Measurements from ENCODE around the gene MAPKAP1.

The MAPKAP1 gene

DNA sequence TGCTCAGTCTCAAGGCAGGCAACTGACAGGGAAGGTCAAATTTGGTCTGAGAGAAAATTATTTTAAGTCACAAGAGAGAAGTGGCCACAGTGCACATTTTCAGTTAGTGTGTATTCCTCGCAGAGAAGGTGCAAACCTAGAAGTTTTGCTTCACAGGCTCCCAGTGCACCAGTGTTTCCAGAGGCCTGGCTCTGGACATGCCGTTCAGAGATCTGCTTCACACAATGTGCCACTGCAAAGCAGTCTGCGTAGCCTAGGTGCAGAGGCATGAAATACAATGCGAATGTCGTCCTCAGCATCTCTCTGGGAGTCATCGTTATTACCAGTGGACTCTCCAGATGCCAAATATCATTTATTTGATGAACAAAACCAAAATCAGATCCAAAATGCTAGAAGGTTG, 147.8 kb downstream of the MAPKAP1 start:
- DNase-seq, result no peak

DNA sequence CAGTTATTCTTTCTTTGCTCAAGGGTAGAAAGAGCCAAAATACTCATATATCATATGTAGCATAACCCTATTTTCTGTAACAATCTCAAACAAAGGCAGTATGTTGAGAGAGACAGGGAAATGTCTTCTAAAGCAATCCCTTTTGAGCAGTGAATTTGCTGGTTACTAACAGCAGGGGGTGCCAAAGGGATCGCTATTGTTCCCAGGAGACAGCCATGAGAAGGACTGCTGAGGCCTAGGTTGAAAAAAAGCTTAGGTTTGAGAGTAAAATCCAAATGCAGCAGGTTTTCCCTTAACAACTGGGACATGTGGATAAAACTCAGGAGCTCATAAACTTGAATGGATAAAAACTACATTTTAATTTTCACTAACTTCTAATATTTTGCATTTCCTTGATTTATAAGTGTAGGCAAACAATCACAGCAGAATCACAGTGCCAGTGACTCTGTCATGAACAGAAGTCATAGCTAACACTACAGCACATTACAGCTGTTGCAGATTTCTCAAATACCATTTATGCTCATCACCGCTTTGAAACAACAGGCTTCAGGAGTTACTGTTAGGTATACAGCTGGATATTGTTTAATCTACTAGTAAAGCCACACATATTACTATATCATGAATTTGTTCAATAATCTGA, 148.4 kb downstream of the MAPKAP1 start:
- peak; percentile 50 for DNase-seq

DNA sequence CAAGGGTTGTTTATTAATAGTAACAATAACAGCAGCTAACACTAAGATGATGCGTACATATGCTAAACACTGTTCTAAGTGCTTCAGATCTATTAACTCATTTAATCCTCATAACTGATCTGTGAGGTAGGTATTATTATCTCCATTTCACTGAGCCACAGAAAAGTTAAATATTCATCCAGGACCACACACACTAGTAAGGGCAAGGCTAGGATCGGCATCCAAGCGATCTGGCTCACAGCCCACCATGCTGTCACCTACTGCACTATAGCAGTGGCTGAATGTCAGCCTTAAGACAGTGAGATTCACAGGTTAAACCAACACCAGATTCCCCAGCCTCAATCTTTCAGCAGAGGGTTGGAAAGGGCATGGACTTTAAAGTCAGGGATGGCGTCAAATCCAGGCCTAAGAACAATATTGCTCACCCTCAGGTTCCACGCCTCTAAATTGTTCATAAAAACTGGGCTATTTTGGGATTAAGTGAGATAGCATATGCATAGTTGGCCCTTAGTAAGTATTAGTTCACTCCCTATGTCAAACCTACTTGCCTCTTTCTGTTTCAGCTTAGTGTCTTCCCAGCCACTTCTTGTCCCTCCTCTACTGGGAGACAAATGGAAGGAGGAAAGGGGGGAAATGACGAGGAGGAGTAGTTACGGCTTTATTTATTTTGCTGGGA, 150.8 kb downstream of the MAPKAP1 start:
- no peak for DNase-seq

DNA sequence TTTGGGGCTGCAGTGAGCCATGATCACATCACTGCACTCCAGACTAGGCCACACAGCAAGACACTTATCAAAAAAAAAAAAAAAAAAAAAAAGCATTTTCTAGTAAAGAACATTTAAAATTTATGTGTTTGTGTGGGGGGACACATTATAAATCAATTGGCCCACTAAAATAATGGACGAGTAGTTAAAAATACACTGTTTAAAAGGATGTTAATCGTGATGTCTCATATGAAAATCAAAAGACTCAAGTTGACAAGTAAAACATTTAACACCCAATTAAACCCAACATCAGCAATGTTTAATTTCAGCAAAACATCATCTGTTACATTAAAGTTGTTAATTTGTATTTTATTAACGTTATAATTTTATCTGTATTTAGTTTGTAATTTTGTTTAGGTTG, 152.3 kb downstream of the MAPKAP1 start:
- DNase-seq, result no peak

DNA sequence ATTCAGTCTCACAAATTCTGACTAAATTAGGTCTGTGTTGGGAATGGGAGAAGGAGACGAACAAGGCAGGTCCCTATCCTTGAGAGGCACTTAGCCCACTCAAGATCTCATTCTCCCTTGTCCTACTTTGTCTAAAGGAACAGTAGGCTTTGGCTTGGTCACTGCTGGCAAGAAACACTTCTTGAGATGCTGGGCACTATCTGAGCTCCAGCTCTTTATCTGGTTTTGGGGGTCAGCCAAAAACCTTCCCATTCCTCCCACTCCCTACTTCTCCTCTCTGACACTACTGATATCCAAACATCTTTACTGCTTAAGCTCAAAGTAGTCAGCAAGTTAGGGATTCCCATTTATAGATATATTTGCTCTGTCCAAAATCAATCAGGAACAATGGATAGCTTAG, 155.2 kb downstream of the MAPKAP1 start:
- DNase-seq, result no peak

DNA sequence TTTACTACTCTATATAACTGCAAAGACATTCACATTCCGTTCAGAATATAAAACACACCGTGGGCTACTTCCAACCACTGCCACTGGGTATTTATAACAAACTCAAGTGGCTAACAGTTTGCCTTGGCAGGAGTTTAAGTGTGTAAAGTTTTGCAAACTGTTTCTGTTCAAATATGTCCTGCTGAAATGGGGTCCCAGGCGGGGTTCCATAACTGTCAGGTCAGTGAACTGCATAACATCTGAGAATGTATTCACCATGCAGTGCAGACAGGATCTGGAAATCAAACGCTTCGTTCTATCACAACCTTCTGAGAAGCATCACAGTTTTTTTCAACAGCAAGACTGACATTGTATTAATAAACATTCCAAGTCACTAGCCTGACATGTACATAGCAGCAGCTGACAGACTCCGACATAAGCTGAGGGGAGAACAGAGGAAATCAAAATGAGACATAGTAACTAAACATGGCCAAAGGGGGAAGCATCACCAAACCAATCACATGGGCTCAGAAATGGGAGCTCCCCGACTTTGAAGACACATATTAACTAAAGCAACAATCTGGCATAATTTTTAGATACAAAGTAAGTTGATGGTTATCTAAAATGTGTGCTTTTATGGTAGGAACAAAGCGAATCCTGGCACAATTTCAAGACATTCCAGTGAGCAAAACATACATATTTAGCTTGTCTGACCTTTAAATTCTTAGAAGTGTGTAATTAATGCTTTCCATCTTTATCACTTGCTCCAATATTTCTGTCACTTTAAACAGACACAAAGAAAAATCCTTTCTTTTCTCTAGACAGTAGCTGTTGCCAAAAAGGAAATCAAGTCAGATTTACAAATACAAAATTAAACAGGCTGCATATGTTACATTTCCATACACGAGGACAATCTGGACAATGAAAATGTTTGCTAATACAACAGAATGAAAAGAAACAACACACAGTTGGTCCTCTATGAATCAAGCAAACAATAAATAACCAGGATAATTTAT, 156.8 kb downstream of the MAPKAP1 start:
- no peak for DNase-seq

DNA sequence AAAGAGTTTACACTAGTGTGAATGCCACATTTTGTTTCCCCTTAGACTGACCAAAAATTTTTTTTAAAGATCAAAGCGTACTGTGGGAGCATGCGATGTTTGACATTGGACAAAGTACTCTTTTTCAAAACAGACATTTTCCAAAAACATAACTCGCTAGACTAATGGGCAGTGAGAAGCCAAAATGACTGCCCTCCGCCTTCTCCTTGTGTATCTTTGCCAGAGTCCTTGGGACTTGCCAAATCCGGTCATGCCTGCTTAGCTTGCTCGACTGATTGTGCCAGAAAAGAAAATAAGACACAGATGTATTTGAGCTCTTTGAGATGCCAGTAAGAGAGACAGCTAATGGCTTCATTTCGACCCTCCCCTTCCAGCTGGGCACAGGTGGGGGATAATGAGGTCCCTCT, 157.5 kb downstream of the MAPKAP1 start:
- DNase-seq, result no peak

DNA sequence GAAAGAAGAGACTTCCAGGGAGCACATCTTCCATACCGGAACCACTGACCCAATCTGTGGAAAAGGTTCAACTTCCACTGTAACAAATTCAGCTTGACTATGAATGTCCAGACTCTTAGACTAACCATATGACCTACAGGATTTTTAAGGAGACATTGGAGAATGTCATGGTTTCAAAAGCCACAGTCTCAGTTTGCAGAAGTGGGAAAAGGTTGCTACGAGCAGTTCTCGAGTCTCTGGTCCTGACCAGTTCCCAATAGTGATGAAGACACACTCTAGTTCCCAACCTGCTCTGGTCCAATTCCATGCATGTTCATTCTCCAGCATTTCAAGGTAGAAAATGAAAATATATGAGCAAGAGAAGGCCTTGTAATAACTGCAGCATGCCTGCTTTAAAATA, 158.0 kb downstream of the MAPKAP1 start:
- DNase-seq, result no peak

DNA sequence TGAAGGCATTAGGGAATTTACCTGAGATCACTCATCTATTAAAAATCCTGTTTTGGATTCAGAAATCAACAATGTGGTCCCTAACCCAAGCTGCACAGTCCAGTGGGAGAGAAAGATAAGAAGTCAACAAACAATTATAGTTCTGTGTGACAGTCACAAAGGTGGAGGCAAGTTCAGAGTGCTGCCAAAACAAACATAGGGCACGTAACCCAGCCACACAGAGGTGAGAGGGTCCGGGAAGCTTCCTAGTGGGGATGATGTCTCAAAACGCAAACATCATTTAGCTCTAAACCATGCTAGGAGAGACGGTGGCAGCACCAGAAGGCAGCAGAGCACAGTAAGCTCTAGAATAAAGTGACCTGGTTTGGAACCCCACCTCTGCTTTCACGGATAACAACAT, 158.9 kb downstream of the MAPKAP1 start:
- no peak for DNase-seq

DNA sequence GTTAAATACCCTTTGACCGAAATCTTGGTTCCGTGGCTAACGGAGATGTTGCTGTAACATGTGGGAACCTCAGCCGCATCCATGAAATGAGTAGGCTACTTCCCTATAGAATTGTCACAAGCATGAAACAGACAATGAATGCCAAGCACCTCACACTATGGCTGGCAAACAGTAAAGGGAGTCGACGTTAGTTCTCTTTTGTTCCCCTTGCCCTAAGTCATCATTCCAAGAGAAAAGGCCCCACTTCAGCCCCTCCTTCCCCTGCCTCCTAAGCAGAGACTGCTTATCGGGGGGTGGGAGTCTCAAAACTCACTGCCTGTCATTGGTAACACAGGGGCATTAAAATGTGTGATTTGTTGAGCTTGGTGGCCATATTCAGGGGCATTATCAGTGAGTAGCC, 159.6 kb downstream of the MAPKAP1 start:
- no peak for DNase-seq

DNA sequence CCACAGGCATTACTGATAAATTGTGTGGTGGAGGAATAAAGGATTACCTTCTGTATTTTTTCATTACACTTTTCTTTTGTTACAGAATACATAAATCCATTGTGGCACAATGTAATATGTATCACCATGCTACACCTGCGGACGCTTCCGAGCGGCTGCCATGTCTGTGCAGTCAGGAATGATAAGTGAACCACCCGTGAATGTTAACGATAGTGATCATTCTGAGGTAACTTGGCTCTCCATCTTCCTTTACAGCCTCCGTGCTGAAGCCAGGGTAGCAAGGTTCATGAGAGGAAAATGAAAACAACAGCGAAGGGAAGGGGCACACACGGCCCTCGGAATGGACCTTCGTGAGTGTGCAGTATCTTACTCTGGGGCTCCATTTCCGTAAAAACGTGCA, 161.2 kb downstream of the MAPKAP1 start:
- no peak for DNase-seq

DNA sequence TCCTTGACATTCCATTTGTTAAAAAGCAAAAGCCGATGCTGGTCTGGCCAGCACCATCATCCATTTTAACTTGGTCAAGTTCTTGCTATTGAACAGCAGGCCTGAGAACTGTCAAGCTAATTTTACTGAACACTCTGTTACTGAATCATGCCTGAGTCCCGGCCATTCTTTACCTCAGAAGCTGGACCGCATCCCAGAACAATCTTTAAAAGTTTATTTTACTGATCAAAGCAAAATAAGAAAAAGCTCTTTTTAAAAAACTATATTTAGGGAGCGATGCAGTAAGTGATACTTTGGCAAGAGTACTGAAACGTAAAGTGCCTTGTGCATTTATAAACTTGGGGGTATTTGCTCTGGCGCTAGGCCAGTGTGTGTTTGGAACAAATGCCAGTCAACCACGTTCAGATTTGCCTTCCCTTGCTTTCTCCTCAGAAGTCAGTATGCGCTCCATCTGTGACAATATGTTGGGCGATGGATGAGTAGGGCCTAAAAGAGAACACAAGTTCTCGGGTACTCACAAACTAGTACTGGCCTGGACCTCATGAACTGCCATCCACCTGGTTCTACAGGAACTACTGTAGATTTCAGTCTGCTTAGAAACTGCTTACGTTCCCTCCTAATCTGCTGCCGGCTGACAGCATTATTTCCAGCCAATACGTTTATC, 161.9 kb downstream of the MAPKAP1 start:
- no peak for DNase-seq

DNA sequence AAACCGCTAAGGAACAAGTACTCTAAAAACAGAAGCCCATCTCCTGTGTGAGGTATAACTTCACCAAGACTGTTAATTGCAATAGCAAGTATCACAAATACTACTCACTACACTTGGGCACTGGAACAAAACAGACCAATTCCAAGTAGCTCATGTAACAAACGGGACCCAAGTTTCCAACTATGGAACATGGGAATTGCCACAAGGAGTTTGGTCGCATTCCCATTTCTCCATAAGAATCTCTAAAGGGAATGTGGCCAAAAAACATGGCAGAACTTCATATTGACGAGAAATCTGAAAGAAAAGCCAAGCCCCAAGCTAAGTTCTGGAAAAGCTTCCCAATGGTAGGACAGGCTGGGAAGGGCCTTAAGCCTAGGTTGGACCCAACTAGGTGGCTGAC, 162.5 kb downstream of the MAPKAP1 start:
- DNase-seq, result no peak

DNA sequence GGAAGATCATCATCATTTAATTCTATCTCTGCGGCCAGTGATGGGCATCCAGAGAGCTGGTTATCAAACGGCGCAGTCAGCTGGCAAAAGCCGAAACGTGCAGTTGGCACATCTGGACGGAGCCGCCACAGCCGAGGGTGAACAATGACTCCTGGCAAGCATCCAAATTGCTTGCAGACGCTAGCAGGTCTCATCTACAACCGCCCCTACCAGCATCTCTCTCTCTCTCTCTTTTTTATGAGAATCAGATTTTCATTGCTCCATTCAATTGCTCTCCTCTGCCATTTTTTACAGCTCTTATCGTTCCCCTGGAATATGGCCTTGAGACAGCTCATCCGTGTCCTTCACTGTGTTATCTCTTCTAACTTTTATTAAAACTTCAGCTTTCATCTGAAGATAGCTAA, 165.2 kb downstream of the MAPKAP1 start:
- DNase-seq, result peak; percentile 70

DNA sequence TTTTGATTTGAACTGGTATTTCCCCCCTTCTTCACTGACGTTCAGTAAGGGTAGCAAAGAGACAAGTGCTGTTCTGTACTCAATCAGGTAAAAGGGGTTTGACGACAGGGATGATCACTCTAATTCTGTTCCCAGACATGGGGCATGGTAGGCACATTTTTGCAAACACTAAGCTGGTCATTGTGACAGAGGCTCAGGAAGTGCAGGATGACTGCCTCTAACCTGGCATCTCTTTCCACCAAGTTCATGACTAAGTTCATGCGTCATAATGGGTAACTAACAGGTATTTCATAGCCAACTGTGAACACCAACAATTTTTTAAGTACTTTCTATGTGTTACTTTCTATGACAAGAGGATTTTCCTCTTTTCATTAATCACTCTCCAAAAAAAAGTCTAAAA, 166.5 kb downstream of the MAPKAP1 start:
- DNase-seq, result no peak

DNA sequence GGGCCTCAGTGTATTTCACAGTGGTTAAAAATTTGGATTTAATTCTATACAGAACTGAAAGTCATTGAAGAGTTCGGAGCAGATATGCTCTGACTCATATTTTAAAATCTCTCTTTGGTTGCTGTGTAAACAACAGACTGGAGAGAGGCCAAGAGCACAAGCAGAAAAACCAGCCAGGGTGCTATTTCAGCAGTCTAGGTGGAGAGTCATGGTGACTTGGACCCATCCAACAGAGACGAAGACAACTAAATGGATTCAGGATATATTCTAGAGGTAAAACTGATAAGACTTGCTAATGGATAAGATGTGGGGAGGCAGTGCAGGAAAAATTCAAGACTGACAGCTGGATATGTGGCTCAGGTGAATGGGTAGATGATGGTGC, 168.9 kb downstream of the MAPKAP1 start:
- peak; percentile 79 for DNase-seq

DNA sequence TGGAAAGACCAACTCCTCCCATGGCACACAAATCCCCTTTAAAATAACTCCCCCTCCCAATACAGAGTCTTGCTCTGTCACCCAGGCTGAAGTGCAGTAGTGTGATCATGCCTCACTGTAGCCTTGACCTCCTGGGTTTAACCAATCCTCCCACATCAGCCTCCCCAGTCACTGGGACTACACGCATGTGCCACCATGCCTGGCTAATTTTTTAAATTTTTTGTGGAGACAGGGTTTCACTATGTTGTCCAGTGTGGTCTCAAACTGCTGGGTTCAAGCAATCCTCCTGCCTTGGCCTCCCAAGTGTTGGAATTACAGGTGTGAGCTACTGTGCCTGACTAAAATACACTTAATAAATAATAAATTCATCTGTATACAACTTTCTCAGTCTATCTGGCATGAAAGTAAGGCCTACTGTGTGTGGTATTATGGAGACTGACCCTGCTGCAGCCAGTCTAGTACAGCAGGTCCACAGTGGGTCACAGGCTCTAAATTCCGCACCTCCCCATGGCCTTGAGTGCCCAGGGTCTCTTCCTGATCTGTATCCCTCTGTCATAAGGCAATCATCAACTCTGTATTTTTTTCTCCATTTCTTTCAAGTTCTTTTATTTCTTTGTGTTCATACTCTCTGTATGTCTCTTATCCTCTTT, 169.4 kb downstream of the MAPKAP1 start:
- DNase-seq, result no peak

DNA sequence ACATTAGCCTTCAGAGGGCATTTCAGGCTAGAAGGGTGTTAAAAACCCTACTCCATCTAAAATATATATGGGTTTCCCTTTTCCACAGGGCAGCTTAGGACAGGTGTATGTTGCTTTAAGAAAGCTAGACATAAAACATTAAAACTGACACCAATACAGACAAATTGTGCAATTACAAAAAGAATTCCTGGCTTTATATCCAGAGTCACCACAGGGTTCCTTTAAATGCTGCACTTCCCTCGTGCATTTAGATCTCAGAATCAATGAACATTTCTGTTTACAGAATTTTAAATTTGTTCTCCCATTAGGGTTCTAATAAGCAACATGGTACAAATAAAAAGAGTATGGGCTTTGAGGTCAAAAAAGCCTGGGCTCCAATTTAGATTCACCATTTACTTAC, 170.2 kb downstream of the MAPKAP1 start:
- no peak for DNase-seq

DNA sequence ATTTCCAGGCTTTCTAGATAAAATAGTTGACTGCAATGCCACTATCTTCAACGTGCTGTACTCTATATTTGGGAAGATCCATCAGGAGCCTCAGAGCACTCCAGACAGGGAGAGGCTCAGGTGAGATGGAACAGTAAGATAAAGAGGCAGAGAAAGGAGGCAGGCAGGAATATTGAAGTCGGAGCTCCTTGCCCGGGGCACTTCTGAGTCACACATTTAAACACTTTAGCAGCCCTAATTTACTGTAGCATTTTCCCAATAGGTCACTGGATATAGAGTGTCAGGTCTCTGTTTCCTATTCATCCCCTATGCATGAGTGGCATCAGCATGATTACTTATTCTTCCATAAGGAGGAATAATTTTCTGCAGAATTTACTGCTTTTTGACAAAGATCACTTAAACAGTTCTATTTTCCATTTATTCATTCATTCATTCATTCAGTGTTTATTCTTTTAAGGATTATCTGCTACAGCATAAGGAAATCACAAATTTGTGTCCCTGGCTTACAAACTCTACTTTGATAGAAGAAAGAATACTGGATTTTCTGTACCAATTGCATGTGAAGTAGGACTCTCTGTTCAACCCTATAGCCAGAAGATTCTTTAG, 170.7 kb downstream of the MAPKAP1 start:
- no peak for DNase-seq

DNA sequence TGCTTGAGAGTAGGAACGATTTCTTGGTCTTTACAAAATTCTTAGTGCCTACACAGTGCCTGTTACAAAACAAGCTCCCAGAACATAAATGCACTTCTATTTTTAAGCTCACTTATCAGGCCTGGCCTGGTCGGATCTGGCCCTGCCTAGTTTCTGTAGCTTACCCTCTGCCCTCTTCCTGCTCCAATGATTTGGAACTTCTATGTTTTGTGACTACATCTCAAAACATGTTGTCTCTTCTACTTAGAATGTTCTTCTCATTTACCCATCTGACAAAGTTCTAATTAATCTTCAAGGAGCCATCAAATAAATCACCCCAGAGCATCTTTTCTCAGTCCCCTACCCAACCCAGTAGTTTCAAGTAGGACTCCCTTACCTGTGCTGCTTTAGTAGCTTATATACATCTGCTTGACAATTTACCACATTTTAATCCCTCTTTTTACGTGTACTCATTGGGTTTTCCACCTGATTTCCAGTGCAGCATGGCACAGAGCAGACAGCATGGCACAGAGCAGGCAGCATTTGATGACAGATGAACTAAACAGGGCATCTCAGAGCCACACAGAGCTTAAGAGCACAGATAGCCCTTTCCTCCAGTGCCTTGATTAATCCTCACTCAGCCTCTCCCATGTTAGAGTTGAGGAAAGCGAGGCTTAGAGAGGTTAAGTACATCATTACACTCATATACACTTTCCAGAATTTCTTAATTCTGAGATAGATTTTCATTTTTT, 171.9 kb downstream of the MAPKAP1 start:
- DNase-seq, result no peak

DNA sequence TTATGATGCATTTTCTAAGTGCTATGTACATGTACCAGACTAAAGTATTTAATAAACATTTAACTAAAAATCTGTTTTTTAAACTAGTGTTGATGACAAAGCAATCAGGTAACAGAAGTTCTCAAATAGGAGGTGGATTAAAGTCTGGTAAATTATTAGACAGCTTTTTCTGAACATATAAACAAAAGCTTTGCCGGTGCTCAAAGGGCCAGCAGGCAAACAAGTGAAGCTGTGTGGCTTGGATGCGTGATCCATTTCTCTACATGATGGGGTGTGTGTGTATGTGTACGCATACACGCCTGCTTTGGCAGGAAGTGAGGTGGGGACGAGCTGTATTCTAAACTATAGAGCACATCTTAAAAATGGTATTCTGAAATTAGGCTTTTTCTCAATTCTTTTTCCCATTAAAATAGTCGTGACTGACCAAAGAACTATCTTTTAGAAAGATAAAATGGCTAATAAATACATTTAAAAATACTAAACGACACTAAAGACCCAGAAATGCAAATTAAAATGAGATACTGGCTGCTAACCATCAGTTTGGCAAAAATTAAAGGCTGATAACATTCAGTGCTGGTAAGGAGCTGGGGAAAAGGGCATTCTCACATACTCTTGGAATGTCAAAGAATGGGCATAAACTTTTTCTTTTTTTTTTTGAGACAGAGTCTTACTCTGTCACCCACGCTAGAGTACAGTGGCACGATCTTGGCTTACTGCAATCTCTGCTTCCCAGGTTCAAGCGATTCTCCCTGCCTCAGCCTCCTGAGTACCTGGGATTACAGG, 174.0 kb downstream of the MAPKAP1 start:
- DNase-seq, result no peak

All from DMS153 (cell line).